ENCODE data around the gene BABAM2. TPM values are rescaled to one million over a fixed set of nuclear protein-coding genes. Genes with fewer than 3 reads are reported as not detected.

The BABAM2 gene
- total RNA-seq, 2 donors from 2014 or later: 36.4 to 40.9 TPM

- H3K27me3 Mint-ChIP-seq (ENCODE audit: insufficient read depth): no peaks in the 10 kb centered on the region
Measured at GRCh38 chr2:28162564-28162963, 272.0 kb downstream of the BABAM2 start.

DNA sequence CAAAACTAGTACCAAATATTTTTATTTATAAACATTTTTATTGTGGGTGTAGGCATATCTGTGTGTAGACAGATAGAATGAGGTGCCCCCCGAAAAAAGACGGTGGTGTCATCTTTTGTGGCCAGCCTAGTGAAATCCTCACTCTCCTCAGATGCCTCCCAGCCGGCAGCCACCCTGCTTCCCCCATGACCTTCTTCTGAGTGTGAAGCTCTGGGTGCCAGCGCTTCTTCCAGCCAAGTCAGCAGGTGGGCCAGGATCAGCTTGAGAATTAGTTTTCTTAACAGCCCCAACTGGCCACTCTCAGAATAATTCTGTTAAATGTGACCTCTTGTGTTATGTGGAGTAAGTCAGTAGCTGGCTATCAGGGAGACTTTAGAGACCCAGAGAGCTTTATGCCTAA, 272.5 kb downstream of the BABAM2 start:
- Histone ChIP-seq H3K4me3 (ENCODE audit: low read length) (no peak overlapping the region), H3K27ac (ENCODE audit: low read depth, low read length) (no peak overlapping the region), H3K27me3 (ENCODE audit: control insufficient read depth, insufficient read depth, low read length, poor library complexity, severe bottlenecking) (no peaks in the 10 kb centered on the region), H3K4me1 (ENCODE audit: control insufficient read depth, insufficient read depth, low read length) (peaks cover 4% of the 10 kb centered on the region), H3K36me3 (ENCODE audit: control insufficient read depth, insufficient read depth, low read length) (no peaks in the 10 kb centered on the region), H3K9me3 (ENCODE audit: control insufficient read depth, low read length) (no peaks in the 10 kb centered on the region), H3K9ac (ENCODE audit: extremely low read depth, low read length, poor library complexity, severe bottlenecking) (no peak overlapping the region)
- no peaks in the 10 kb centered on the region for H3K27me3 Mint-ChIP-seq (ENCODE audit: insufficient read depth)
- H3K9me3 Mint-ChIP-seq: no peaks in the 10 kb centered on the region
- H3K4me3 Mint-ChIP-seq: no peak overlapping the region
- DNase-seq: no peak
- TF ChIP-seq, protein P1, sequence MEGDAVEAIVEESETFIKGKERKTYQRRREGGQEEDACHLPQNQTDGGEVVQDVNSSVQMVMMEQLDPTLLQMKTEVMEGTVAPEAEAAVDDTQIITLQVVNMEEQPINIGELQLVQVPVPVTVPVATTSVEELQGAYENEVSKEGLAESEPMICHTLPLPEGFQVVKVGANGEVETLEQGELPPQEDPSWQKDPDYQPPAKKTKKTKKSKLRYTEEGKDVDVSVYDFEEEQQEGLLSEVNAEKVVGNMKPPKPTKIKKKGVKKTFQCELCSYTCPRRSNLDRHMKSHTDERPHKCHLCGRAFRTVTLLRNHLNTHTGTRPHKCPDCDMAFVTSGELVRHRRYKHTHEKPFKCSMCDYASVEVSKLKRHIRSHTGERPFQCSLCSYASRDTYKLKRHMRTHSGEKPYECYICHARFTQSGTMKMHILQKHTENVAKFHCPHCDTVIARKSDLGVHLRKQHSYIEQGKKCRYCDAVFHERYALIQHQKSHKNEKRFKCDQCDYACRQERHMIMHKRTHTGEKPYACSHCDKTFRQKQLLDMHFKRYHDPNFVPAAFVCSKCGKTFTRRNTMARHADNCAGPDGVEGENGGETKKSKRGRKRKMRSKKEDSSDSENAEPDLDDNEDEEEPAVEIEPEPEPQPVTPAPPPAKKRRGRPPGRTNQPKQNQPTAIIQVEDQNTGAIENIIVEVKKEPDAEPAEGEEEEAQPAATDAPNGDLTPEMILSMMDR (conservative IDR thresholded peaks at IDR 0.05): no peak
- no peak overlapping the region for H3K27ac Mint-ChIP-seq
- H3K36me3 Mint-ChIP-seq (ENCODE audit: low read depth): no peaks in the 10 kb centered on the region
- WGBS, 2 experiments (ENCODE audit: insufficient coverage in 1 of 2, insufficient read length in 1 of 2): 67 to 95% methylated on average over 1 to 4 of the region's 4 CpGs
- peaks cover 9% of the 10 kb centered on the region for H3K4me1 Mint-ChIP-seq

More at GRCh38 chr2:28162564-28162963, 272.0 kb downstream of the BABAM2 start:
- no peaks in the 10 kb centered on the region for H3K27me3 ChIP-seq (ENCODE audit: control insufficient read depth, insufficient read depth, low read length, poor library complexity, severe bottlenecking)
- no peaks in the 10 kb centered on the region for H3K36me3 Mint-ChIP-seq (ENCODE audit: low read depth)
- no peaks in the 10 kb centered on the region for H3K9me3 Mint-ChIP-seq
- H3K4me3 ChIP-seq (ENCODE audit: low read length): no peak overlapping the region
- no peak overlapping the region for H3K9ac ChIP-seq (ENCODE audit: extremely low read depth, low read length, poor library complexity, severe bottlenecking)
- H3K4me1 ChIP-seq (ENCODE audit: control insufficient read depth, insufficient read depth, low read length): peaks cover 4% of the 10 kb centered on the region
- H3K27ac ChIP-seq (ENCODE audit: low read depth, low read length): no peak overlapping the region
- TF ChIP-seq, protein P1 (conservative IDR thresholded peaks at IDR 0.05): no peak
- peaks cover 9% of the 10 kb centered on the region for H3K4me1 Mint-ChIP-seq
- H3K4me3 Mint-ChIP-seq: no peak overlapping the region
- no peaks in the 10 kb centered on the region for H3K36me3 ChIP-seq (ENCODE audit: control insufficient read depth, insufficient read depth, low read length)
- H3K27ac Mint-ChIP-seq: no peak overlapping the region
- no peaks in the 10 kb centered on the region for H3K9me3 ChIP-seq (ENCODE audit: control insufficient read depth, low read length)
- DNase-seq: no peak
- 94% methylated on average over 3 of the region's 3 CpGs; no CpG with 5 or more reads in 1 of the 2 experiments for WGBS, 2 experiments (ENCODE audit: insufficient coverage in 1 of 2, insufficient read length in 1 of 2)

GRCh38 chr2:28163627-28164279, 273.2 kb downstream of the BABAM2 start:
- no peak overlapping the region for H3K4me3 ChIP-seq (ENCODE audit: low read length)
- no peaks in the 10 kb centered on the region for H3K9me3 Mint-ChIP-seq
- H3K4me1 ChIP-seq (ENCODE audit: control insufficient read depth, insufficient read depth, low read length): peaks cover 4% of the 10 kb centered on the region
- no peaks in the 10 kb centered on the region for H3K9me3 ChIP-seq (ENCODE audit: control insufficient read depth, low read length)
- TF ChIP-seq, protein P1 (conservative IDR thresholded peaks at IDR 0.05): no peak
- no peak overlapping the region for H3K27ac ChIP-seq (ENCODE audit: low read depth, low read length)
- H3K4me3 Mint-ChIP-seq: no peak overlapping the region
- 93 to 98% methylated on average over 6 of the region's 6 CpGs for WGBS, 2 experiments (ENCODE audit: insufficient coverage in 1 of 2, insufficient read length in 1 of 2)
- H3K36me3 ChIP-seq (ENCODE audit: control insufficient read depth, insufficient read depth, low read length): no peaks in the 10 kb centered on the region
- H3K4me1 Mint-ChIP-seq: peaks cover 9% of the 10 kb centered on the region
- H3K27me3 ChIP-seq (ENCODE audit: control insufficient read depth, insufficient read depth, low read length, poor library complexity, severe bottlenecking): no peaks in the 10 kb centered on the region
- no peaks in the 10 kb centered on the region for H3K36me3 Mint-ChIP-seq (ENCODE audit: low read depth)
- H3K27ac Mint-ChIP-seq: no peak overlapping the region
- DNase-seq: no peak
- no peaks in the 10 kb centered on the region for H3K27me3 Mint-ChIP-seq (ENCODE audit: insufficient read depth)
- H3K9ac ChIP-seq (ENCODE audit: extremely low read depth, low read length, poor library complexity, severe bottlenecking): no peak overlapping the region

Data from endodermal cell (in vitro differentiated cells).